ENCODE measurements around the gene PHPT1.

Gene PHPT1

GRCh38 chr9:136849960-136850865, 1.0 kb downstream of the PHPT1 start:
- no peak for DNase-seq

GRCh38 chr9:136850866-136851775, 1.9 kb downstream of the PHPT1 start:
- DNase-seq = no peak

- DNase-seq = no peak
Measured at GRCh38 chr9:136851941-136852663, 2.9 kb downstream of the PHPT1 start, which contains the start of gene MAMDC4. TSS of gene MAMDC4 (plus strand) at chr9:136852346. CDS start at chr9:136852417, 71 bp downstream.

- DNase-seq = no peak
Measured at GRCh38 chr9:136852664-136853595, 3.7 kb downstream of the PHPT1 start.

GRCh38 chr9:136853596-136854112, 4.4 kb downstream of the PHPT1 start:
- DNase-seq = no peak

GRCh38 chr9:136854113-136854841, 5.1 kb downstream of the PHPT1 start:
- no peak for DNase-seq

- no peak for DNase-seq
Measured at GRCh38 chr9:136854842-136855460, 5.7 kb downstream of the PHPT1 start.

GRCh38 chr9:136855461-136856078, 6.4 kb downstream of the PHPT1 start:
- no peak for DNase-seq

GRCh38 chr9:136856079-136856476, 6.9 kb downstream of the PHPT1 start:
- DNase-seq = no peak

- no peak for DNase-seq
Measured at GRCh38 chr9:136856541-136857141, 7.4 kb downstream of the PHPT1 start.

- no peak for DNase-seq
Measured at GRCh38 chr9:136857166-136857565, 8.0 kb downstream of the PHPT1 start.

- DNase-seq = no peak
Measured at GRCh38 chr9:136857581-136858412, 8.6 kb downstream of the PHPT1 start.

- DNase-seq = no peak
Measured at GRCh38 chr9:136858452-136858843, 9.2 kb downstream of the PHPT1 start.

GRCh38 chr9:136858844-136859757, 9.9 kb downstream of the PHPT1 start:
- DNase-seq = no peak

- no peak for DNase-seq
Measured at GRCh38 chr9:136860529-136860928, 11.3 kb downstream of the PHPT1 start.

- DNase-seq = no peak
Measured at GRCh38 chr9:136860933-136861873, 12.0 kb downstream of the PHPT1 start.
